ENCODE data around the gene MTMR12. TPM values are rescaled to one million over a fixed set of nuclear protein-coding genes. Genes with fewer than 3 reads are reported as not detected.

Gene MTMR12
- total RNA-seq, 1 donor from 2014 or later: 28.0 TPM

- Histone ChIP-seq H3K27me3 (ENCODE audit: control insufficient read depth, insufficient read depth, low read length) (no peaks in the 10 kb centered on the region), H3K36me3 (ENCODE audit: control insufficient read depth, insufficient read depth, low read length) (no peaks in the 10 kb centered on the region), H3K4me3 (ENCODE audit: low read depth, low read length) (no peak overlapping the region)
- no peak for DNase-seq (ENCODE audit: low read depth)
- TF ChIP-seq, protein P1, sequence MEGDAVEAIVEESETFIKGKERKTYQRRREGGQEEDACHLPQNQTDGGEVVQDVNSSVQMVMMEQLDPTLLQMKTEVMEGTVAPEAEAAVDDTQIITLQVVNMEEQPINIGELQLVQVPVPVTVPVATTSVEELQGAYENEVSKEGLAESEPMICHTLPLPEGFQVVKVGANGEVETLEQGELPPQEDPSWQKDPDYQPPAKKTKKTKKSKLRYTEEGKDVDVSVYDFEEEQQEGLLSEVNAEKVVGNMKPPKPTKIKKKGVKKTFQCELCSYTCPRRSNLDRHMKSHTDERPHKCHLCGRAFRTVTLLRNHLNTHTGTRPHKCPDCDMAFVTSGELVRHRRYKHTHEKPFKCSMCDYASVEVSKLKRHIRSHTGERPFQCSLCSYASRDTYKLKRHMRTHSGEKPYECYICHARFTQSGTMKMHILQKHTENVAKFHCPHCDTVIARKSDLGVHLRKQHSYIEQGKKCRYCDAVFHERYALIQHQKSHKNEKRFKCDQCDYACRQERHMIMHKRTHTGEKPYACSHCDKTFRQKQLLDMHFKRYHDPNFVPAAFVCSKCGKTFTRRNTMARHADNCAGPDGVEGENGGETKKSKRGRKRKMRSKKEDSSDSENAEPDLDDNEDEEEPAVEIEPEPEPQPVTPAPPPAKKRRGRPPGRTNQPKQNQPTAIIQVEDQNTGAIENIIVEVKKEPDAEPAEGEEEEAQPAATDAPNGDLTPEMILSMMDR (IDR thresholded peaks at IDR 0.05; ENCODE audit: insufficient read depth, low read length, poor library complexity, severe bottlenecking): no peak
These were observed 38.0 kb downstream of the MTMR12 start for GRCh38 chr5:32274548-32275395.

- no peaks in the 10 kb centered on the region for H3K27me3 ChIP-seq (ENCODE audit: control insufficient read depth, insufficient read depth, low read length)
- H3K36me3 ChIP-seq (ENCODE audit: control insufficient read depth, insufficient read depth, low read length): no peaks in the 10 kb centered on the region
- H3K4me3 ChIP-seq (ENCODE audit: low read depth, low read length): no peak overlapping the region
- TF ChIP-seq, protein P1 (IDR thresholded peaks at IDR 0.05; ENCODE audit: insufficient read depth, low read length, poor library complexity, severe bottlenecking): no peak
- DNase-seq (ENCODE audit: low read depth): no peak
These were observed 38.9 kb downstream of the MTMR12 start for GRCh38 chr5:32273821-32274220.

GRCh38 chr5:32272746-32273145, 40.0 kb downstream of the MTMR12 start:
- no peaks in the 10 kb centered on the region for H3K36me3 ChIP-seq (ENCODE audit: control insufficient read depth, insufficient read depth, low read length)
- no peaks in the 10 kb centered on the region for H3K27me3 ChIP-seq (ENCODE audit: control insufficient read depth, insufficient read depth, low read length)
- TF ChIP-seq, protein P1 (IDR thresholded peaks at IDR 0.05; ENCODE audit: insufficient read depth, low read length, poor library complexity, severe bottlenecking): no peak
- DNase-seq (ENCODE audit: low read depth): no peak
- H3K4me3 ChIP-seq (ENCODE audit: low read depth, low read length): no peak overlapping the region

- no peak for DNase-seq (ENCODE audit: low read depth)
- Histone ChIP-seq H3K4me3 (ENCODE audit: low read depth, low read length) (no peak overlapping the region), H3K27me3 (ENCODE audit: control insufficient read depth, insufficient read depth, low read length) (no peaks in the 10 kb centered on the region), H3K36me3 (ENCODE audit: control insufficient read depth, insufficient read depth, low read length) (no peaks in the 10 kb centered on the region)
- TF ChIP-seq, protein P1 (IDR thresholded peaks at IDR 0.05; ENCODE audit: insufficient read depth, low read length, poor library complexity, severe bottlenecking): no peak
These were observed 41.8 kb downstream of the MTMR12 start for GRCh38 chr5:32270946-32271345.

- Histone ChIP-seq H3K4me3 (ENCODE audit: low read depth, low read length) (no peak overlapping the region), H3K36me3 (ENCODE audit: control insufficient read depth, insufficient read depth, low read length) (no peaks in the 10 kb centered on the region), H3K27me3 (ENCODE audit: control insufficient read depth, insufficient read depth, low read length) (no peaks in the 10 kb centered on the region)
- TF ChIP-seq, protein P1 (IDR thresholded peaks at IDR 0.05; ENCODE audit: insufficient read depth, low read length, poor library complexity, severe bottlenecking): no peak
- no peak for DNase-seq (ENCODE audit: low read depth)
These were observed 42.6 kb downstream of the MTMR12 start for GRCh38 chr5:32270178-32270577.

DNA sequence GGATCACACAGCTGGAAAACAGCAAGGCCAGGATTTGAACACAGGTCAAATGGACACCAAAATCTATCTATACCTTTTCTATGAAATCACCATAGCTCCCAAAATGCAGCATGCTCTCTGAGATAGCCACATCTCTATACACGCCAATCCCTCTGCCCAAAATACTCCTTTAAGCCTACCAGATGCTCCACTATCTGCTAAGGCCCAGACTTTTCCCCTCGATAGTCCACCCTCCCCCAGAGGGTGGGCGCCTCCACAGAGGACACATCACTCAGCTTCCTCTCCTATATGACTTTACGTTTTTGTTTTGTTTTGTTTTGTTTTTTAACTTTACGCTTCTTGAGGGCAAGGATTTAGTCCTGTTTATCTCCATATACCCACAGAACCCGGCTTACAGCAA, 46.8 kb downstream of the MTMR12 start:
- Histone ChIP-seq H3K4me3 (ENCODE audit: low read depth, low read length) (no peak overlapping the region), H3K36me3 (ENCODE audit: control insufficient read depth, insufficient read depth, low read length) (no peaks in the 10 kb centered on the region), H3K27me3 (ENCODE audit: control insufficient read depth, insufficient read depth, low read length) (no peaks in the 10 kb centered on the region)
- TF ChIP-seq, protein P1 (IDR thresholded peaks at IDR 0.05; ENCODE audit: insufficient read depth, low read length, poor library complexity, severe bottlenecking): no peak
- DNase-seq (ENCODE audit: low read depth): no peak

All from kidney epithelial cell (primary cell).